Stromal cell of bone marrow (primary cell): ENCODE results near the gene BABAM2.
"Not testable (repeated sequence)": the region's sequence is repeated elsewhere in the genome, so short reads cannot be mapped to it uniquely, and the experiment has no call there.

ENCODE experiments used
- DNase-seq: peaks from one replicate; pipeline ENCODE4 v3.0.0-alpha.2; 2012; ENCODE audit warnings: low read depth

BABAM2 gene

GRCh38 chr2:28363686-28364280 lies 473.3 kb downstream of the BABAM2 start:
- DNase-seq: no peak

GRCh38 chr2:28364610-28365009 lies 474.1 kb downstream of the BABAM2 start:
- no peak for DNase-seq

- no peak for DNase-seq
Observed at GRCh38 chr2:28365158-28365557, 474.6 kb downstream of the BABAM2 start.

GRCh38 chr2:28366149-28366495 lies 475.6 kb downstream of the BABAM2 start:
- DNase-seq: no peak

- no peak for DNase-seq
Observed at GRCh38 chr2:28366496-28367282, 476.2 kb downstream of the BABAM2 start.

GRCh38 chr2:28367667-28368356 lies 477.3 kb downstream of the BABAM2 start:
- no peak for DNase-seq

- DNase-seq: no peak
Observed at GRCh38 chr2:28368357-28368798, 477.8 kb downstream of the BABAM2 start.

GRCh38 chr2:28369358-28369757 lies 478.8 kb downstream of the BABAM2 start:
- DNase-seq: no peak

- DNase-seq: no peak
Observed at GRCh38 chr2:28370354-28370753, 479.8 kb downstream of the BABAM2 start.

- DNase-seq: not testable (repeated sequence)
Observed at GRCh38 chr2:28371728-28372127, 481.2 kb downstream of the BABAM2 start.

- no peak for DNase-seq
Observed at GRCh38 chr2:28373854-28374253, 483.3 kb downstream of the BABAM2 start.

- no peak for DNase-seq
Observed at GRCh38 chr2:28374331-28374730, 483.8 kb downstream of the BABAM2 start.

GRCh38 chr2:28375236-28375635 lies 484.7 kb downstream of the BABAM2 start:
- no peak for DNase-seq

- DNase-seq: no peak
Observed at GRCh38 chr2:28375742-28376631, 485.5 kb downstream of the BABAM2 start.

GRCh38 chr2:28377195-28377816 lies 486.8 kb downstream of the BABAM2 start:
- no peak for DNase-seq

- DNase-seq: no peak
Observed at GRCh38 chr2:28377984-28378678, 487.6 kb downstream of the BABAM2 start.

GRCh38 chr2:28378679-28379584 lies 488.4 kb downstream of the BABAM2 start:
- no peak for DNase-seq

GRCh38 chr2:28380219-28380618 lies 489.7 kb downstream of the BABAM2 start:
- no peak for DNase-seq

GRCh38 chr2:28381225-28382180 lies 491.0 kb downstream of the BABAM2 start:
- DNase-seq: no peak
